Measurements from ENCODE around the gene PPP2R5B. TPM values are rescaled to one million over a fixed set of nuclear protein-coding genes. Genes with fewer than 3 reads are reported as not detected.

Gene PPP2R5B
- total RNA-seq, 1 donor from 2014 or later: 15.9 TPM

- DNase-seq (ENCODE audit: low spot score, unreplicated experiment): no peak
- H3K4me1 Mint-ChIP-seq (ENCODE audit: low read depth): peaks cover 6% of the 10 kb centered on the region
- H3K4me3 Mint-ChIP-seq (ENCODE audit: low read depth): peak overlapping the region; percentile 87
- H3K36me3 Mint-ChIP-seq (ENCODE audit: insufficient read depth): peaks cover 2% of the 10 kb centered on the region
- TF ChIP-seq CTCF (IDR thresholded peaks at IDR 0.05; ENCODE audit: unreplicated experiment): no peak
- peak overlapping the region; percentile 67 for H3K27ac Mint-ChIP-seq
- no peaks in the 10 kb centered on the region for H3K9me3 Mint-ChIP-seq (ENCODE audit: low read depth)
- peaks cover 3% of the 10 kb centered on the region for H3K27me3 Mint-ChIP-seq
These were observed 408 bp downstream of the PPP2R5B start for GRCh38 chr11:64924910-64925284.

GRCh38 chr11:64925536-64926436 is 1.3 kb downstream of the PPP2R5B start:
- no peak for TF ChIP-seq CTCF (IDR thresholded peaks at IDR 0.05; ENCODE audit: unreplicated experiment)
- H3K27ac Mint-ChIP-seq: no peak overlapping the region
- no peaks in the 10 kb centered on the region for H3K9me3 Mint-ChIP-seq (ENCODE audit: low read depth)
- H3K4me3 Mint-ChIP-seq (ENCODE audit: low read depth): peak overlapping the region; percentile 87
- peaks cover 6% of the 10 kb centered on the region for H3K4me1 Mint-ChIP-seq (ENCODE audit: low read depth)
- H3K36me3 Mint-ChIP-seq (ENCODE audit: insufficient read depth): peaks cover 5% of the 10 kb centered on the region
- no peak for DNase-seq (ENCODE audit: low spot score, unreplicated experiment)
- H3K27me3 Mint-ChIP-seq: peaks cover 3% of the 10 kb centered on the region

- peaks cover 7% of the 10 kb centered on the region for H3K36me3 Mint-ChIP-seq (ENCODE audit: insufficient read depth)
- peaks cover 6% of the 10 kb centered on the region for H3K4me1 Mint-ChIP-seq (ENCODE audit: low read depth)
- H3K4me3 Mint-ChIP-seq (ENCODE audit: low read depth): peak overlapping the region; percentile 37
- no peak for DNase-seq (ENCODE audit: low spot score, unreplicated experiment)
- TF ChIP-seq CTCF (IDR thresholded peaks at IDR 0.05; ENCODE audit: unreplicated experiment): no peak
- H3K9me3 Mint-ChIP-seq (ENCODE audit: low read depth): no peaks in the 10 kb centered on the region
- peaks cover 3% of the 10 kb centered on the region for H3K27me3 Mint-ChIP-seq
- H3K27ac Mint-ChIP-seq: no peak overlapping the region
These were observed 2.2 kb downstream of the PPP2R5B start for GRCh38 chr11:64926689-64927088.

- peaks cover 6% of the 10 kb centered on the region for H3K4me1 Mint-ChIP-seq (ENCODE audit: low read depth)
- peaks cover 3% of the 10 kb centered on the region for H3K27me3 Mint-ChIP-seq
These were observed 4.5 kb downstream of the PPP2R5B start for GRCh38 chr11:64928957-64929356.

GRCh38 chr11:64929625-64930024 is 5.1 kb downstream of the PPP2R5B start:
- DNase-seq (ENCODE audit: low spot score, unreplicated experiment): no peak
- no peak overlapping the region for H3K4me3 Mint-ChIP-seq (ENCODE audit: low read depth)
- no peaks in the 10 kb centered on the region for H3K9me3 Mint-ChIP-seq (ENCODE audit: low read depth)
- peaks cover 9% of the 10 kb centered on the region for H3K36me3 Mint-ChIP-seq (ENCODE audit: insufficient read depth)
- H3K27me3 Mint-ChIP-seq: peaks cover 3% of the 10 kb centered on the region
- peaks cover 8% of the 10 kb centered on the region for H3K4me1 Mint-ChIP-seq (ENCODE audit: low read depth)
- no peak overlapping the region for H3K27ac Mint-ChIP-seq
- no peak for TF ChIP-seq CTCF (IDR thresholded peaks at IDR 0.05; ENCODE audit: unreplicated experiment)

More at GRCh38 chr11:64928957-64929356, 4.5 kb downstream of the PPP2R5B start:
- no peak overlapping the region for H3K27ac Mint-ChIP-seq
- DNase-seq (ENCODE audit: low spot score, unreplicated experiment): no peak
- H3K4me3 Mint-ChIP-seq (ENCODE audit: low read depth): no peak overlapping the region
- TF ChIP-seq CTCF (IDR thresholded peaks at IDR 0.05; ENCODE audit: unreplicated experiment): no peak
- H3K36me3 Mint-ChIP-seq (ENCODE audit: insufficient read depth): peaks cover 9% of the 10 kb centered on the region
- no peaks in the 10 kb centered on the region for H3K9me3 Mint-ChIP-seq (ENCODE audit: low read depth)

Measured in progenitor cell of endocrine pancreas (in vitro differentiated cells).